ENCODE results near the gene E2F2.

GRCh38 chr1:23522244-23522982 is 8.6 kb downstream of the E2F2 start:
- TF ChIP-seq POLR2A (IDR thresholded peaks at IDR 0.05), result no peak
- TF ChIP-seq CTCF (IDR thresholded peaks at IDR 0.05), result no peak
